Stimulated activated CD8-positive, alpha-beta memory T cell treated with anti-CD3 and anti-CD28 coated beads, Interleukin-2, amount 100 ng/mL, for 1 hour (primary cell): ENCODE data around the gene HELZ.
"Not testable (repeated sequence)": the region's sequence is repeated elsewhere in the genome, so short reads cannot be mapped to it uniquely, and the experiment has no call there.

Experiments used
- DNase-seq, 2 donors: peaks; one replicate each; pipeline ENCODE4 v3.0.0-alpha.2; 2020; ENCODE audit warnings: low read depth in 2 of 2

Gene HELZ

DNA sequence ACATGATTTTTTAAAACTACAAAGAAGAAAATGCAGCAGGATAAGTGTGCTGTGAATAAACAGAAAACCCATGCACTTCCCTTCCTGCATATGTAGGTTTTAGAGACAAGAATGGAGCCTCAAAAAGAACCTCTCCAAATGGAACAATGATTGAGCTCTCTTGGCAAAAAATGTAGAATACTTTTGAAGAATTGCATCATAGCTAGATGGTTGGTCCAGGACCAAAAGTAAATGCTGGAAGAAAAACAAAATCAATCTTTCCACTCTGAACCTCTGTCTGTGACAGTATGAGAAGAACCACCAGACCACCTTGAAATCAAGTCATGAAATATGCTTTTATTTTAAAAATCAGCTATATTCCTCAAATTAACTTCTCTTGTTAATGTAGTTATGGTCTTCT lies 17.5 kb downstream of the HELZ start:
- DNase-seq: no peak

DNA sequence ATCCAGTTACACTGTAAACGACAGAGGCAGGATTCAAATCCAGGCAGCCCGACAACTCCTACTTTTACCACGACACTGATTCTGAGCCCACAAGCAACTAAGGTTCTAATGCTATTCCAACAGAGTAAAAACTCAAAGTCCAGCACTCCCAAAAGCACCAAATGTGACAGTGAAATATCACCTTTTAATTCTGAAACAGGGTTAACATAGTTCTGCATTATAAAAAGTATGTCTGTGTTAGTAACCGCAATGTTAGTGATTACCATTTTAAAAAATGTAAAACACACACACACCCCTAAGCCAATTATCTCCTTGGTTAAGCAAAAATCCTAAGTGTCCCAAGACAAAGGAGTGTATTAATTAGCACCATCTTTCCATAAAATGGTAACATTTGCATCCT lies 19.7 kb downstream of the HELZ start:
- DNase-seq: no peak

DNA sequence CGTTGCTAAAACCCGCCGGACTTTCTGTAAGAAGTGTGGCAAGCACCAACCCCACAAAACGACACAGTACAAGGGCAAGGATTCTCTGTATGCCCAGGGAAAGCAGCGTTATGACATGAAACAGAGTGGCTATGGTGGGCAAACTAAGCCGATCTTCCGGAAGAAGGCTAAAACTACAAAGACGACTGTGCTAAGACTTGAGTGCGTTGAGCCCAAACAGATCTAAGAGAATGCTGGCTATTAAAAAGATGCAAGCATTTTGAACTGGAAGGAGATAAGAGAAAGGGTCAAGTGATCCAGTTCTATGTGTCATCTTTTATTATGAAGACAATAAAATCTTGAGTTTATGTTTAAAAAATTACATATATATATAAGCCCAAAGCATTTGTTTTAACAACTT lies 20.3 kb downstream of the HELZ start:
- DNase-seq: no peak

DNA sequence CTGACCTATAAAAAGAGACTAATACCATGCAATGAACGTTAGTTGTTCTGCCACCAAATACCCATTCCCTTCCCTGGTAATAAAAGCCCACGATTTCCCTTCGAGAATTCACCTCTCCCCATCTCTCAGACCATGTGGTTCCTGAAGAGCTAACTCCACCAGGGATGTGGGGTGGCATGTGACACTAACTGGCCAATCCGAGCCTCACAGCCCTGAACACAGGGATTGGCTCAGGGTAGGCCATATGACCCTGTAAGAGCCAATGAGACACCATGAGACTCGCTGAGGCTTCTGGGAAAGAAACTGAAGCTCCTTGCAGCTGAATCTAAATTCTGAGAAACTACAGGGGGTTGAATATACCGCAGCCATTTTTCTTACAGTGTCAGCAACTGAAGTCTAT lies 21.1 kb downstream of the HELZ start:
- no peak for DNase-seq

DNA sequence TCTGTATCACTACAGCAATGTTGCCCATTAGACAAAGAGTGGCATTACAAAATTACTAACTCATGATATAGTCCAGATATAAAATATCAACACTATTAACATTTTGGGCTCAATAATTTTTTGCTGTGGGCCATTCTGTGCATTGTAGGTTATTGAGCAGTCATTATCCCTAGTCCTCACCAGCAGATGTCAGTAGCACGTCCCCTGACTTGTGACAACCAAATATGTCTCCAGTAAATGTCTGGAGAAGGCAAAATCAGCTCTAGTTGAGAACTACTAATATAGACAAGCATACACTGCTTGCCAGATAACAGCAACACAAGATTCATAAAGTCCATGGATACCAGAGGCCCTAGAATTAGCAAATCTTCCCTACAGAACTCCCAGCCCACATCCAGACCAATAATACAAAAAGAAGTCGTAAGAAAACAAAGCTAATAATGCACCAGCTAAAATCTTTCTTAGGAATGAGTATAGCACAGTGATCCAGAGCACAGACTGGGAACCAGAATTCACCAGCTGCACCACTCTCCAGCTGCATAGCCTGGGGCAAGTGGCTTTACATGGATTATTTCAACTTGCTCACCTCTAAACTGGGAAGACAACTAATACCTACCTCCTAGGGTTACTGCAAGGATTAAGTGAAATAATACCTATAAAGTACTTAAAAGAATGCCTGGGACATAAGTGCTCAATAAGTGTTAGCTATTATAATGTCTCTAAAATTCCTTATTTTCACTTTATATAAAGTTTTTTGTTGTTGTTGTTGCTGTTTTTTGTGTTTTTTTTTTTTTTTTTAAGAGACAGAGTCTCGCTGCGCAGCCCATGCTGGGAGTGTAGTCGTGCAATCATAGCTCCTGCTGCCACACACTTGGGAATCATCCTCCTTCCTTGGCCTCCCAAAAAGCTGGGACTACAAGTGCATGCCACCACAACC lies 23.7 kb downstream of the HELZ start:
- DNase-seq: no peak

DNA sequence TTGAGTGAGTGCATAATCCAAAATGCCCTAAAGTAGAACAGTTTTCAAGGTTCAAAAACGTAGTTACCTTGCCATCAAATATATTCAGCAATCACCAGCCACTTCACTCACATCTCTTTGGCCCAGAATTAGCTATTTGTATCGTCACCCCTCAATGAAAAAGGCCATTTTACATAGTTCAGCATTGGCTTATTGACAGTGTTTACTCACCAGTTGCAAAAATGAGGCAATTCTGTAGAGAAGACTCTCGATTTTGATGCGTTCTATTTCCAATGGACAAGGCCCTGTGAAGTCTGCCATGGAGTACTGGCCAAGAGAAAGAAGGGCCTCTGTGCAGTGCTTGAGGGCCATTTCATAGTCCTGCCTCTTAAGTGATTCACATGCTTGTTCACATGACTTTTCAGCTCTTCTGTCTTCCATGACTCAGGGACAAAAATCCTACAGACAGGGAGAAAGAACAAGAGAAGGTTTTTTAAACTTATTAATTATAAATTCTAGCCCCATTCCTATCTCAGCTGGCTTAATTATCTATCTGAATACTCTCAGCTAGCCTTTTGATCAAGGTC lies 26.5 kb downstream of the HELZ start:
- no peak for DNase-seq

DNA sequence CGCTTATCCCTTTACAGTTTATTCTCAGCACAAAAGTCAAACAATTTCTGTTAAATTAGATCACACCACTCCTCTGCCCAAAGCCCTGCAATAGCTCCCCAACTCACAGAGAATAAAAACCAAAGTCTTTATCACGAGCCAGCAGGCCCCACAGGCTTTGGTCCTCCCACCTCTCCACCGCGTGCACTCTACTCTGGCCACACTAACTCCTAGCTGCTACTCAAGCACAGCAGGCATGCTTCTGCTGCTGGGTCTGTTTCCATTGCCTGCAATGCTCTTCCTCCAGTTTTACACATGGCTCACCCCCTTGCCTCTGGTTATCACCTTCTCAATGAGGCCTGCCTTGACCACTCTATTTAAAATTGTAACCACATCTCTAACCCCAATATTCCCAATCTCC lies 27.6 kb downstream of the HELZ start:
- DNase-seq: no peak

DNA sequence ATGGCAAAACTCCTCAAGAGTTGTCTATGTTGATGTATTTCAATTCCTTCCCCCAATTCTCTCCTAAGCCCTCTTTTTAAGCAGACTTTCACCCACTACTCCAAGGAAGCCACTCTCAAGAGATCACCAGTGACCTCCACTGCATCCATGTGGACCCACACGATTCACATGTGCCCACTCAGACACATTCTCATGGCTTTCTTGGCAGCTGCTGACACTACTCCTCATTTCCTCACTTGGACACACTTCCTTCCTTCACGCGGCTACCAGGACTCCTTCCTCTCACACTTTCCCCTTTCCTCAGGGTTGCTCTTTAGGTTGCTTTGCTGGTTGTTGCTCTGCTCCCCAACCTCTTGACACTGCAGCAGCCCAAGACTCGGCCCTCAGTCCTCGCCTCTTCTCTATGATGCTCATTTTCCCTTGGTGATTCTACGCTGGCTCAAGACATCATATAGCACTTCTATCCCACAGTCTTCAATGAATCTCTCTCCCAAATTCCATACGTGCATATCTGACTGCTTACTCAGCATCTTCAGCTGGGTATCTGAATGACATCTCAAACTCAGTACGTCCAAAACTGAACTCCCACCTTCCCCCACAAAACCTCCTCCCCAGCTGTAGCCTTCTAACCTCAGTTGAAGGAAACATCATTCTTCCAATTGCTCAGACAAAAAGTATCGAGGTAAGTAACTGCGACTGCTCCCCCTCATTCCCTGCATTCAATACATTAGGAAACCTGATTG lies 28.2 kb downstream of the HELZ start:
- no peak for DNase-seq

DNA sequence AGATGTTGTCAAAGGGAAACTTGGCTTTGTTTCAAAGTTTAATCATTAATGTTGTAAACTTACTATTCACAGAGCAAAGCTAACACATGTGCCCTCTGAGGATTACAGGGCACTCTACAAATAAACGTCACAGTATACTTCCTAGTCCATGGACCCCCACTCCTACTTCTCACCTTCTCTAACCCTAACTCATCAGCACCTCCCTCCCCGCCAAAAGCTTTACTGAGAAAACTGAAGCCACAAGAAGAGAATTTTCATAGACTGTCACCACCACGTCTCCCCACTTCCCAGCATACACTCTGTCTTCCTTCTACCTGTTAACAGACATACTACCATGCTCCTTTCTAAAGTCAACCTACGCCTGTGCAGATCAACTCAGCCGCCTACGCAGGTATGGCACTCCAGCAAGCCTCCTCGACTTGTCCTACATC lies 29.0 kb downstream of the HELZ start:
- no peak for DNase-seq

DNA sequence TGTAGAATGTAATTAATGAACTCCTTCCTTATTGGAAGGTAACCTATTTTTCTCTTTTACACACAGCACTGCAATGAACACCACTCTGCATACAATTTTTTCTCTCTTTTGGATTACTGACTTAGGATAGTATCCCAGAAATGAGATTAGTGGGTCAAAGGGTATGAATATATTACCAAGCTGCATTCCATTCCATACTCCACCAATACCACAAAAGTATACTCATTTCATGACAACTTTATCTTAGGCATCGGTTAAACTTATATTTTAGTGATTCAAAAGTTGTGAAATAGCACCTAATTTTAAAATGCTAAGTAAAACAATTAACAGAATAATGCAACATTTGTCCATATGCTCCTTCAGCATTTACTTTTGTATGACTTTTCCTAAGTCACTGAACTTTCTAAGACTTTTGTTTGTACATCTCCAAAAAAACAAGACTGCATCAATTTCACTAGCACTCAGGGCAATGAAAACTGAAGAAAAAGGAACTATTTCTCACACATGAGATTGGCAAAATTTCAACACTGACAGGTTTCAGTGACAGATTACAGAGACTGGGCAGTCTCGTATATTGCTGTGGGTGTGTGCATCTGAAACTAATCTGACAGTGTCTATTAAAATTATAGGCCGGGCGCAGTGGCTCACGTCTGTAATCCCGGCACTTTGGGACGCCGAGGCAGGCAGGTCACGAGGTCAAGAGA lies 32.1 kb downstream of the HELZ start:
- DNase-seq: no peak

DNA sequence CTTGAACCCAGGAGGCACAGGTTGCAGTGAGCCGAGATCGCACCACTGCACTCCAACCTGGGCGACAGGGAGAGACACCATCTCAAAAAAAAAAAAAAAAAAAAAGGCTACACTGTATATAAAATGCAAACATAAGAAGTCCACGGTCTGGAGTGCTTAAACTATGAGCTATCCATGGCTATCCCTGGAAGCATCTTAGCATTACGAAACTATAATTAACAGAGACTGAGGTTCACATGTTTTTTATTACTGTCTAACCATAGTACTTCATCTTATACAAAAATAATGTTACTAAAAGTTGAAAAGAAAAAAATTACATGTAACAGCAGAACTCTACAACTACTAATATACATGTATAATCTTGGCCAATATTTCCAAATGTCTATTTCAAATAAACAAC lies 32.8 kb downstream of the HELZ start:
- DNase-seq: no peak

DNA sequence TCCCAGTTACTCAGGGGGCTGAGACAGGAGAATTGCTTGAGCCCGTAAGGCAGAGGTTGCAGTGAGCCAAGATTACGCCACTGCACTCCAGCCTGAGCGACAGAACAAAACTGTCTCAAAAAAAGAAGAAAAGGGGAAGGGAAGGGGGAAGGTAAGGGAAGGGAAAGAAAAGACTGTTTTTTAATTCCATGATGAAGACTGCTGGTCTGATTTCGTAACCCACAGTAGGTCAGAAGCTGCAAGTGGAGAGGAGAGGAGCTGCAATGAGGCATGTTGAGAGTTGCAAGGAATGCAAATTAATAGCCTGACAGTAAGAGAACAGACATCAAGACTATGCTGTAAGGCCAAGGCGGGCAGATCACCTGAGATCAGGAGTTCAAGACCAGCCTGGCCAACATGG lies 33.3 kb downstream of the HELZ start:
- no peak for DNase-seq

DNA sequence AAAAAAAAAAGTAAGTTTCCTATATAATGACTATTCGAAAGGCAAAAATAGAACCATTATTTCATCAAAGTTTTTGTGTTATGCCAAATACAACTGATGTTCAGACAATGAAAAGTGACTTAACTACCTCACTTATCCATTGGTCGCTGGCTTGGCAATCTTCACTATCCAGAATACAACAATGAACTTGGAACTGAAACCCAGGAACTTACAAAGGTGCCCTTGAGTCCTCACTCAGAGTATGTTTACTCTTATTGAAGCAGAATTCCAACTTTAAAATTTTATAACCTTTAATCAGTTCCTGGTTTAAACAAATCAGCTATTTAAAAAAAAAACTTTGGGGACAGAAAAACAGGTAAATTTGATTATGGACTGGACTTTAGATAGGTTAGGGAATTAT lies 34.1 kb downstream of the HELZ start:
- no peak for DNase-seq

DNA sequence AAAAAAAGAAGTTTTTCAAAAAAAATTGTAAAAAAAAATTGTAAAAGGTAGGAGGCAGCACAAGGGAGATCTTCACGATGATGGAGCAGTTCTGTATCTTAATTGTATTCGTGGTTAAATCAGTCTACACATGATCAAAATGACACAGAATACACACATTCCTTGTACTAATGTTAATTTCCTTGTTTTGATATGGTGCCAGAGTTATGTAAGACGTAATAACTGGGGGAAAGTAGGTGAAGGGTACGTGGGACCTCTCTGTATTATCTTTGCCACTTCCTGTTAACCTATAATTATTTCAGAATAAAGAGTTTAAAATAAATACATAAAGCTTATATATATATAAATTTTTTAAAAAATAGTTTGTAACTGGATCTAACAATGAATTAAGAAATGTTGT lies 36.8 kb downstream of the HELZ start:
- DNase-seq: no peak

DNA sequence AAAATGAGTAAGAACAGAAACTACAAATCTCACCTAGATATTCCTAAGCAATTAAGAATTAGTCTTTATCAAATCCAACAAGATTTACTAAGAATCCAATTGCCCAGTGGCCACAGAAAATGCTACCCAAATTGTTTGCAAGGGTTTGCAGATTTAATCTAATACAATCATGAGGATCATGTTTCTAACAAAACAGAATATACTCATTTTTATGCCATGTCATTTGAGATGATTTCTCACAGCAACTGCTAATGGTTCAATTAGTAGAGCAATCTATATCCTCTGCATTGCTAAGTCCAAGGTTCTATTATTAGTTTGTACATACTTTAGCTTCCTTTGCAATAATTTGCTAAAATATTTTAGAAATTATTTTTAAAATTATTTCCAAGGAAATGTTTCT lies 41.2 kb downstream of the HELZ start:
- DNase-seq: no peak

DNA sequence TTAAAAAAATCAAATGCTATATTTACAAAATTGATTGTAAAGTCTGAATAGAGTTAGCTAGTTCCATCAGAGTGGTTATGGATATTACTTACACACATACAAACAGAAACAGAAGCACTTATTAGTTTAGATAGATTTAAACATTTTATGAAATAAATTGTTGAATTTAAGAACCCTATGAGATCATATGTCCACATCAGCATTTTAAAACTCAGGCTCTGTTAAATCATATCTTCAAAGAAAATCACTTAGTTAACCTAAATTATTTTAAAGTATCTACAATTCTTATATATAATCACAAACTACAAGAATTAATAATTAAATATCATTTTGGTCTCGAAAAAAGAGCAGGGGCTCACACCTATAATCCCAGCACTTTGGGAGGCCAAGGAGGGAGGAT lies 42.5 kb downstream of the HELZ start:
- no peak for DNase-seq

DNA sequence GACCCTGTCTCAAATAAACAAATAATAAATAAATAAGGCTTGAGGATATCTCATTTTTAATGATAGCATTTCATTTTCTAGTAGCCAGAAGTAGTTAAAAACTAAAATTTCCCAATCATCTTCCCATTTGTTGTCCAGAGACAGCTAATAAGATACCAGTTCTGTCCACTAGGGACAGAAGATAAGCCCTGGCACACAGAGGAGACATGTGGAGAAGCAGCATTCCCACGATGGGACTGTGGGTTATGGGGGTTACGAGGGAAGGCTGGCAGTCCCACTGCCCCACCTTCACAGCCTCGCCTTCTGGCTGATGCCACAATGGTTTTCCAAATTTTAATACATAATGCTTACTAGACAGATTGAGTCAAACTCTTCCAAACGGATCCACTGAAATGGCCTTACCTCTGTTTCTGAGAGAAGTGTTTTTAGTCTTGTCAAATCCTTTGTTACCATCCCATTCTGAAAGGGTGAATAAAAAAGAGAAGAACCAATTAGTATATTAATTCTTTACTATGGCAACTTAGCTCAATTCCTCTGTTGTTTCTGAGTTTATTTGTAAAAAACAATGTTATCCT lies 44.2 kb downstream of the HELZ start:
- no peak for DNase-seq

DNA sequence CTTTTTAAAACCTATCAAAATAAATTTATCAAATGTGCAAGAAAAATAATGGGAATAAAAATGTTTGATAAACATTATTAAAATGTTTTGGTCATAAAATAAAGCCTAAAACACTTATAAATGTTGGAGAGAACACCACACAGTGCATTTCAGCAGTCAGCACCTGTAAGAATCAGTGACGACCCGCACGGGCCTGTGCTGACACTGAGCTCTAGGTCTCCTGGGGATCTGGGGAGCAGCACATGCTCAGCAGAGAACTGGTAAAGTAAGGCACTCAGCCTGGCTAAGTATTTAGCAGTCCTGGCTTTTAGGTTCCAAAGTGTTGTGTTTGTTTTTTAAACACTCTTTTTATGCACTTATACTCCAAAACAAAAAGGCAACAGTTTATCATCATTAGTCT lies 46.9 kb downstream of the HELZ start:
- DNase-seq: no peak

DNA sequence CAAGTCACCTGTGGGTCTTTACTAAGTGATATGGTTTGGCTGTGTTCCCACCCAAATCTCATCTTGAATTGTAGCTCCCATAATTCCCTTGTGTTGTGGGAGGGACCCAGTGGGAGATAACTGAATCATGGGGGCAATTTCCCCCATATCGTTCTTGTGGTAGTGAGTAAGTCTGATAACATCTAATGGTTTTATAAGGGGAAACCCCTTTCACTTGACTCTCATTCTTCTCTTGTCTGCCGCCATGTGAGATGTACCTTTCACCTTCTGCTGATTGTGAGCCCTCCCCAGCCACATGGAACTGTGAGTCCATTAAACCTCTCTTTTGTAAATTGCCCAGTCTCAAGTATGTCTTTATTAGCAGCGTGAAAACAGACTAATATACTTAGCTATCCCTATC lies 48.0 kb downstream of the HELZ start:
- not testable (repeated sequence) for DNase-seq

DNA sequence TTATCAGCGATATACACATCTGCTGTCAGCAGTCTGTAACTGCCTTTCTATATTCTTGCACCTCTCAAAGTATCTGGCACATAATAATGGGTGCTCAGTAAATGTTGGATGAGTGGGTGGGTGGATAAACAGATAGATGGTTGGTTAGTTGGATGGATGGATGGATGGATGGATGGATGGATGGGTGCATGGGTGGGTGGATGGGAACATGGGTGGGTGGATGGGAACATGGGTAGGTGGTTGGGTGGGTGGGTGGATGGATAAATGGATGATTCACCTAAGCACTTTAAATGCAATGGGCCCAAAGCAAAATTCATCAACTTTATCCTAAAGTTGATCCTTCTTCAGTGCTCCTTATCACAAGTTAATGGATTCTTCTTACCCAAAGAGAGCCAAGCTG lies 48.6 kb downstream of the HELZ start:
- no peak for DNase-seq

DNA sequence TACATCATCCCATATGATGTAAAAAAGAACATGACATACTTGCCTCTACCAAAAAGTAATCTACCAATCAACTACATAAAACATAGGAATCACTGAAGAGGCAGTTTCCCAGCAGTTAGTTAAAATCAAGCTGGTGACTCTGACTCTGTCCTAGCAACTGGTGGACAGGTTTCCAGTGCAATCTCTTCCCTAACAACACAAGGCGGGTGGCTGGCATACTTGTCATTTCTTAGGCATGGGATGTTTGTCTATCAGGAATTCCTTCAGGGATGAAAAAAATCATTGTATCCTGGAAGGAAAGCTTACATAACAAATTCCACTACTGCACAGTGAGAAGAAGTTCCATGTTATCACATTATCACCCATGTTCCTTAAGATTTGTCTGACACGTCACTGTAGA lies 50.9 kb downstream of the HELZ start:
- DNase-seq: no peak

DNA sequence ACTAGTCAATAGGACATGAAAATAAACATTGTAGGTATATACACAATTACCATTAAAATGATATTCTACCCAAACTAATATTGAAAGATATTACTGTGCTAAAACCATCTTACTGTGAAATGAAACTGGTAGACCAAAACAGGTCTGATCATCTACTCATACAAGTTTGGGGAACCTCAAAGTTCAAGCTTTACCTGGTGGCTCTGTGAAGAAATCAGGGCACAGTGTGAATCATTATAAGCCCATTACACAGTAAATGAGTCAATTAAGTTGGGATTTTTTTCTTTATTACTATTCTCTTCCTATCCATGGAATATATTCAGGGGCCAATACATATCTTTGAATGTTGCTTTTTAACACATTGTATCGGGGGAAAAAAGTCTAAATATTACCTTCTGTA lies 57.1 kb downstream of the HELZ start:
- no peak for DNase-seq
